Measurements from ENCODE around the gene TNK2.

GRCh38 chr3:195855471-195856409 is 52.6 kb downstream of the TNK2 start:
- TF ChIP-seq, protein P1, sequence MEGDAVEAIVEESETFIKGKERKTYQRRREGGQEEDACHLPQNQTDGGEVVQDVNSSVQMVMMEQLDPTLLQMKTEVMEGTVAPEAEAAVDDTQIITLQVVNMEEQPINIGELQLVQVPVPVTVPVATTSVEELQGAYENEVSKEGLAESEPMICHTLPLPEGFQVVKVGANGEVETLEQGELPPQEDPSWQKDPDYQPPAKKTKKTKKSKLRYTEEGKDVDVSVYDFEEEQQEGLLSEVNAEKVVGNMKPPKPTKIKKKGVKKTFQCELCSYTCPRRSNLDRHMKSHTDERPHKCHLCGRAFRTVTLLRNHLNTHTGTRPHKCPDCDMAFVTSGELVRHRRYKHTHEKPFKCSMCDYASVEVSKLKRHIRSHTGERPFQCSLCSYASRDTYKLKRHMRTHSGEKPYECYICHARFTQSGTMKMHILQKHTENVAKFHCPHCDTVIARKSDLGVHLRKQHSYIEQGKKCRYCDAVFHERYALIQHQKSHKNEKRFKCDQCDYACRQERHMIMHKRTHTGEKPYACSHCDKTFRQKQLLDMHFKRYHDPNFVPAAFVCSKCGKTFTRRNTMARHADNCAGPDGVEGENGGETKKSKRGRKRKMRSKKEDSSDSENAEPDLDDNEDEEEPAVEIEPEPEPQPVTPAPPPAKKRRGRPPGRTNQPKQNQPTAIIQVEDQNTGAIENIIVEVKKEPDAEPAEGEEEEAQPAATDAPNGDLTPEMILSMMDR (conservative IDR thresholded peaks at IDR 0.05; ENCODE audit: low read depth, low read length): no peak
- no peak for TF ChIP-seq EZH2 (IDR thresholded peaks at IDR 0.05; ENCODE audit: borderline replicate concordance, low read depth, low read length, poor library complexity, severe bottlenecking)

Data from A673 (cell line).